Parathyroid adenoma (tissue), 2 donors: ENCODE data around the gene ZAP70.

Experiments used
- H2AFZ ChIP-seq: fragments of 300-600 bp; sonication (generic); one replicate; pipeline ENCODE4 v1.7.0; 2017; ENCODE audit warnings: antibody characterized with exemption, mild to moderate bottlenecking
- H3K27ac ChIP-seq: fragments of 300-600 bp; sonication (generic); one replicate; pipeline ENCODE4 v1.7.0; 2017
- H3K27me3 ChIP-seq: fragments of 300-600 bp; sonication (generic); one replicate; pipeline ENCODE4 v1.7.0; 2017; ENCODE audit warnings: low read length; ENCODE audit not compliant: control insufficient read depth, insufficient read depth
- H3K36me3 ChIP-seq: fragments of 300-600 bp; sonication (generic); one replicate; pipeline ENCODE4 v1.7.0; 2017; ENCODE audit warnings: low read length; ENCODE audit not compliant: control insufficient read depth, insufficient read depth
- H3K4me1 ChIP-seq: fragments of 300-600 bp; sonication (generic); one replicate; pipeline ENCODE4 v1.7.0; 2017; ENCODE audit warnings: control low read depth
- H3K4me2 ChIP-seq: fragments of 300-600 bp; sonication (generic); one replicate; pipeline ENCODE4 v1.7.0; 2017; ENCODE audit warnings: low read length
- H3K4me3 ChIP-seq: fragments of 300-600 bp; sonication (generic); one replicate; pipeline ENCODE4 v1.7.0; 2017; ENCODE audit warnings: low read depth, low read length
- H3K79me2 ChIP-seq: fragments of 300-600 bp; sonication (generic); one replicate; pipeline ENCODE4 v1.7.0; 2017; ENCODE audit warnings: control low read depth
- H3K9ac ChIP-seq: fragments of 300-600 bp; sonication (generic); one replicate; pipeline ENCODE4 v1.7.0; 2017; ENCODE audit warnings: mild to moderate bottlenecking
- H3K9me3 ChIP-seq: fragments of 300-600 bp; sonication (generic); one replicate; pipeline ENCODE4 v1.7.0; 2017; ENCODE audit warnings: low read length; ENCODE audit not compliant: control insufficient read depth
- TF ChIP-seq, protein P1 (sequence below): fragments of 300-600 bp; sonication (generic); IDR thresholded peaks from one replicate; pipeline ENCODE4 v1.7.0; 2017; ENCODE audit warnings: antibody characterized with exemption, mild to moderate bottlenecking
- donor health status: primary hyperparathyroidism.

The ZAP70 gene

DNA sequence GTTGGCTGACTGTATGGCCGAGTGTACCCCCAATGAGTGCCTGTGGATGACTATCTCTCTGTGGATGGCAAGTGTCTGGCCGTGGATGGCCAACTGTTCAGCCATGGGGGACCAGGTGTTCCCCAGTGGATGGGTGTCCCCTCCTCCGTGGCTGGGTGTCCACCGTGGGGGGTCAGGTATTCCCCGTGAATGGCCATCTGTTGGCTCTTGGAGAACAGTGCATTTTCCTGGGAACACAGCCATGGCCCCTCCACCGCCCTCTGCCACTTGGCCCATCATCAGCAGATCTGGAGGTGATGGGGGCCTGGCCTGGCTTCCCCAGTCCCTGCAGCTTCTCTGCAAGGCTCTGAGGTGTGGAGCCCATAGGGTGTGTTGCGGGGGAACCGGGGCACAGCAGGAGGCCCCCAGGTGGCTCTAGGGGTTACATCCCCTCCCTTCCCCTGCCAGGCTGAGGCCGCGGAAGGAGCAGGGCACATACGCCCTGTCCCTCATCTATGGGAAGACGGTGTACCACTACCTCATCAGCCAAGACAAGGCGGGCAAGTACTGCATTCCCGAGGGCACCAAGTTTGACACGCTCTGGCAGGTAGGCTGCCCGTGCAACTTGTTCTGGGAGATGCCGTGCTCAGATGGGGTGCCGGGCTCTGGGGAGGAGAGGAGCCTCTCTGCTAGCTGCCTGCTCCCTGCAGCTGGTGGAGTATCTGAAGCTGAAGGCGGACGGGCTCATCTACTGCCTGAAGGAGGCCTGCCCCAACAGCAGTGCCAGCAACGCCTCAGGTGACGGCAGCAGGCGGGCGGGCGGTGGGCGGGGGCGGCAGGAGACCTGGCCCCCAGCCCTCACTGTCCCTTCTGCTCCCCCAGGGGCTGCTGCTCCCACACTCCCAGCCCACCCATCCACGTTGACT, 19.3 kb downstream of the ZAP70 start:
- H3K36me3 ChIP-seq = no peaks in the 10 kb centered on the region
- no peak overlapping the region for H3K9ac ChIP-seq
- no peaks in the 10 kb centered on the region for H3K79me2 ChIP-seq
- TF ChIP-seq, protein P1, sequence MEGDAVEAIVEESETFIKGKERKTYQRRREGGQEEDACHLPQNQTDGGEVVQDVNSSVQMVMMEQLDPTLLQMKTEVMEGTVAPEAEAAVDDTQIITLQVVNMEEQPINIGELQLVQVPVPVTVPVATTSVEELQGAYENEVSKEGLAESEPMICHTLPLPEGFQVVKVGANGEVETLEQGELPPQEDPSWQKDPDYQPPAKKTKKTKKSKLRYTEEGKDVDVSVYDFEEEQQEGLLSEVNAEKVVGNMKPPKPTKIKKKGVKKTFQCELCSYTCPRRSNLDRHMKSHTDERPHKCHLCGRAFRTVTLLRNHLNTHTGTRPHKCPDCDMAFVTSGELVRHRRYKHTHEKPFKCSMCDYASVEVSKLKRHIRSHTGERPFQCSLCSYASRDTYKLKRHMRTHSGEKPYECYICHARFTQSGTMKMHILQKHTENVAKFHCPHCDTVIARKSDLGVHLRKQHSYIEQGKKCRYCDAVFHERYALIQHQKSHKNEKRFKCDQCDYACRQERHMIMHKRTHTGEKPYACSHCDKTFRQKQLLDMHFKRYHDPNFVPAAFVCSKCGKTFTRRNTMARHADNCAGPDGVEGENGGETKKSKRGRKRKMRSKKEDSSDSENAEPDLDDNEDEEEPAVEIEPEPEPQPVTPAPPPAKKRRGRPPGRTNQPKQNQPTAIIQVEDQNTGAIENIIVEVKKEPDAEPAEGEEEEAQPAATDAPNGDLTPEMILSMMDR = no peak
- no peaks in the 10 kb centered on the region for H3K4me1 ChIP-seq
- no peak overlapping the region for H3K27ac ChIP-seq
- H3K9me3 ChIP-seq = no peaks in the 10 kb centered on the region
- H3K27me3 ChIP-seq = no peaks in the 10 kb centered on the region
- H3K4me3 ChIP-seq = no peak overlapping the region
- no peak overlapping the region for H2AFZ ChIP-seq
- H3K4me2 ChIP-seq = no peak overlapping the region

DNA sequence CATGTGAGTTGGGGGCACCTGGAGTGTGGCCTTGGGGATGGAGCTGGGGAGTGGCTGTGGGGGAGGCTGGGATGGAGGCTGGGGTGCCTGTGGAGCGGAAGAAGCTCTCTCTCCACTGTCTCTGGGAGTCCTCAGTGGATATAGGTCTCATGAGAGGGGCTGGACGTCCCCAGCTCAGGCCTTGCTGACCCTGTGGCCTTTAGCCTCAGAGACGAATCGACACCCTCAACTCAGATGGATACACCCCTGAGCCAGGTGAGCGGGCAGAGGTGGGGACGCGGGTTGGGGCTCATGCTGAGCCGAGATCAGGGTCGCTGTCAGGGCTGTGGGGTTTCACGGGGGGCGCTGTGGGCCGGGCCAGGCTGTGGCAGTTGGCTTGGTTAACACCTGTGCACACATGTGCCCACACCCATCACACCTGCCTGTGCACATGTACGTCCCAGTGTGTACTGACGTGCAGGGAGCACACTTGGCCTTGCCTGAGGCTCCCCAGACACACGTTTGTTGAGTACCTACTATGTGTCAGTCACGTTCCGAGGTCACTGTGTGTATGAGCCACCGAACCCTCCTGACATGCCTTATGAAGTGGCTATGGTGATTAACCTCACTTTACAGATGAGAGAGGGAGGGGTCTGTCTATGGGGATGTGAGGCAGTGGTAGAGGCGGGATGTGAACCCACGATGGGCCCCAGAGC, 20.1 kb downstream of the ZAP70 start:
- Histone ChIP-seq H3K4me1 (no peaks in the 10 kb centered on the region), H3K79me2 (no peaks in the 10 kb centered on the region), H3K27me3 (no peaks in the 10 kb centered on the region), H3K36me3 (no peaks in the 10 kb centered on the region), H3K27ac (no peak overlapping the region), H3K9me3 (no peaks in the 10 kb centered on the region), H3K9ac (no peak overlapping the region), H2AFZ (no peak overlapping the region), H3K4me3 (no peak overlapping the region), H3K4me2 (no peak overlapping the region)
- TF ChIP-seq, protein P1 = no peak

DNA sequence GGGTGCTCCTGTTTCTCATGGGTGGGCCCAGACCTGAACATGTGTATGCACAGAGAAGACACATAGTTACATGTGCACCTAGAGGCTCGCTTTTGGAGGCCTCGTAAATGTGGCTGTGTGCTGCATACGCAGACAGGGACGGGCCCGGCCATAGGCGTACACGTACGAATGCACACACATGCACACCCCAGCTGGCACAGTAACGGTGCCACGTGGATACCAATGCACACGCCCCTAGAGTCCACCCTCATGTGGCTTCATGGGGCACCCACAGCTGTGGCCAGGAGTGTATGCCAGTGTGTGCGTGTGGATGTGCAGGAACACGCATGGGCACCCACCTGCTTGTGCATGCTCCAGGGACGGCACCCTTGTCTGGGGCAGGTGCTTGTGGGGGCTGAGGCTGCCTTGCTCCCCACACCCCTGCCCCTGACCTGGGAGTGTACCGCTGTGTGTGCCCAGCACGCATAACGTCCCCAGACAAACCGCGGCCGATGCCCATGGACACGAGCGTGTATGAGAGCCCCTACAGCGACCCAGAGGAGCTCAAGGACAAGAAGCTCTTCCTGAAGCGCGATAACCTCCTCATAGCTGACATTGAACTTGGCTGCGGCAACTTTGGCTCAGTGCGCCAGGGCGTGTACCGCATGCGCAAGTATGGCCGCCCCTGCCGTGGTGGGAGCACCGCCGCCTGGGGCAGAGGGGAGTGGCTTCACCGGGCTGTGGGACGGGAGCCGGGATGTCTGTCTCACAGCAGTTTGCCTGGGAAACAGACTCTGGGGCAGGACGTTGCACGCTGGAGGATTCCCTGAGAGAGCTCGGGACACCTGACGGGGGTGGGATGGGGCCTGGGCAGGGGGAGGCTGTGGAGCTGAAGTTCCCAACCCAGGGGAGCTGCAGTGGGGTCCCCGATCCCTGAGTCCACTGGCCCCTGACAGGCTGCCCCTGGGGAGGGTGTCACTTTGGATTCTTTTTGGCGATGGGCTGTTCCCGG, 21.0 kb downstream of the ZAP70 start:
- Histone ChIP-seq H3K4me3 (no peak overlapping the region), H3K9ac (no peak overlapping the region), H3K4me2 (no peak overlapping the region), H3K27ac (no peak overlapping the region), H2AFZ (no peak overlapping the region), H3K36me3 (no peaks in the 10 kb centered on the region), H3K27me3 (no peaks in the 10 kb centered on the region), H3K79me2 (no peaks in the 10 kb centered on the region), H3K9me3 (no peaks in the 10 kb centered on the region), H3K4me1 (no peaks in the 10 kb centered on the region)
- TF ChIP-seq, protein P1 = no peak

DNA sequence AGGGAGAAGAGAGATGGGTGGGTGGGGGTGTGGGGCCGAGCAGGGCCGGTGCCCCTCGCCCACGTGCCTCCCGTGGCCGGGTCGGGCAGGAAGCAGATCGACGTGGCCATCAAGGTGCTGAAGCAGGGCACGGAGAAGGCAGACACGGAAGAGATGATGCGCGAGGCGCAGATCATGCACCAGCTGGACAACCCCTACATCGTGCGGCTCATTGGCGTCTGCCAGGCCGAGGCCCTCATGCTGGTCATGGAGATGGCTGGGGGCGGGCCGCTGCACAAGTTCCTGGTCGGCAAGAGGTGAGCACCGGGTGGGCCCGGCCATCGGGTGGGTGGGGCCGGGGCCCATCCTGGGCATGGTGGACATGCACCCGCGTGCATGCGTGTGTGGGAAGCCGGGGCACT, 21.8 kb downstream of the ZAP70 start:
- Histone ChIP-seq H3K9me3 (no peaks in the 10 kb centered on the region), H3K27ac (no peak overlapping the region), H3K4me1 (no peaks in the 10 kb centered on the region), H2AFZ (no peak overlapping the region), H3K9ac (no peak overlapping the region), H3K36me3 (no peaks in the 10 kb centered on the region), H3K4me3 (no peak overlapping the region), H3K79me2 (no peaks in the 10 kb centered on the region), H3K4me2 (no peak overlapping the region), H3K27me3 (no peaks in the 10 kb centered on the region)
- TF ChIP-seq, protein P1 = no peak
